ENCODE results near the gene SNORC. TPM values are rescaled to one million over a fixed set of nuclear protein-coding genes. Genes with fewer than 3 reads are reported as not detected.

Gene SNORC
- total and polyA plus RNA-seq, 2 of the 13 experiments (the other 11 are each of a cell fraction or from before 2014, with no cell fraction given): 59.1 to 86.1 TPM

GRCh38 chr2:232892221-232892620 lies 22.2 kb downstream of the SNORC start:
- intact Hi-C loops (cut with micrococcal nuclease; ENCODE audit: unreplicated experiment): no loop called here
- CTCF ChIA-PET (ENCODE audit: low intra/inter-chr PET ratio, low total read pairs): no interaction called here
- H2AFZ ChIP-seq (ENCODE audit: low read length): no peak overlapping the region
- H3K36me3 ChIP-seq (replicated peaks in 1 of 2; ENCODE audit: control insufficient read depth in 1 of 2, insufficient read depth in 2 of 2, low read length in 2 of 2): peaks cover 14 to 36% of the 10 kb centered on the region in 2 experiments; a peak in 4 of 5 replicates
- no peak overlapping the region for H3K4me2 ChIP-seq (ENCODE audit: low read depth, low read length)
- H3K79me2 ChIP-seq (ENCODE audit: insufficient read depth, low read length): no peaks in the 10 kb centered on the region
- POLR2A ChIA-PET: no interaction called here
- no peak overlapping the region for H3K4me3 ChIP-seq (replicated peaks in 1 of 3; ENCODE audit: insufficient read depth in 1 of 3, low read depth in 2 of 3, low read length in 3 of 3)
- BruUV-seq (replicated peaks): no TSS peak
- 96% methylated on average over 13 of the region's 13 CpGs for WGBS (ENCODE audit: low lambda C conversion rate)
- H4K20me1 ChIP-seq (ENCODE audit: insufficient read depth, low read length): no peaks in the 10 kb centered on the region
- FAIRE-seq: no peak
- no peak for DNase-seq (ENCODE audit: low spot score)
- no peaks in the 10 kb centered on the region for H3K27me3 ChIP-seq (ENCODE audit: control insufficient read depth in 1 of 2, insufficient read depth in 2 of 2, low read length in 2 of 2)
- H3K4me1 ChIP-seq (ENCODE audit: insufficient read depth, low read length): no peaks in the 10 kb centered on the region
- no peak for ATAC-seq
- H3K9ac ChIP-seq (ENCODE audit: insufficient read depth, low read depth, low read length): no peak overlapping the region
- H3K27ac ChIP-seq (ENCODE audit: extremely low read length, insufficient read depth, low read length): no peak overlapping the region
- in situ Hi-C loops (cut with HindIII; ENCODE audit: extremely low pct_ligation_motif_present, low pct_unique_long_range_greater_than_20kb): no loop called here
- no peaks in the 10 kb centered on the region for H3K9me3 ChIP-seq (ENCODE audit: low read length)
- no peak for TF ChIP-seq HNF1B (CRISPR knock-in tag; IDR thresholded peaks at IDR 0.05)
- TF ChIP-seq IRX3 (CRISPR knock-in tag; IDR thresholded peaks at IDR 0.05; ENCODE audit: borderline replicate concordance, low read depth): no peak
- TF ChIP-seq ZNF619 (CRISPR knock-in tag; IDR thresholded peaks at IDR 0.05): no peak
- no peak for TF ChIP-seq AFF4 (CRISPR knock-in tag; IDR thresholded peaks at IDR 0.05)
- TF ChIP-seq ZNF691 (CRISPR knock-in tag; IDR thresholded peaks at IDR 0.05; ENCODE audit: borderline replicate concordance, low read depth): no peak
- TF ChIP-seq ZBTB3 (CRISPR knock-in tag; IDR thresholded peaks at IDR 0.05; ENCODE audit: borderline replicate concordance, low read depth): no peak
- TF ChIP-seq DZIP1 (CRISPR knock-in tag; IDR thresholded peaks at IDR 0.05): no peak
- no peak for TF ChIP-seq KDM4B (CRISPR knock-in tag; IDR thresholded peaks at IDR 0.05)
- no peak for TF ChIP-seq PREB (CRISPR knock-in tag; IDR thresholded peaks at IDR 0.05)
- no peak for TF ChIP-seq ZNF441 (CRISPR knock-in tag; IDR thresholded peaks at IDR 0.05; ENCODE audit: borderline replicate concordance)
- no peak for TF ChIP-seq HOXD1 (CRISPR knock-in tag; IDR thresholded peaks at IDR 0.05)
- TF ChIP-seq SCMH1 (CRISPR knock-in tag; IDR thresholded peaks at IDR 0.05; ENCODE audit: borderline replicate concordance): no peak
- TF ChIP-seq E2F1 (CRISPR knock-in tag; IDR thresholded peaks at IDR 0.05): no peak
